Stimulated activated CD4-positive, alpha-beta T cell treated with anti-CD3 and anti-CD28 coated beads, Interleukin-2, amount 100 ng/mL, for 48 hours (primary cell): ENCODE results near the gene FSTL3.
"Not testable (repeated sequence)": the region's sequence is repeated elsewhere in the genome, so short reads cannot be mapped to it uniquely, and the experiment has no call there.

Source experiments
- DNase-seq, 2 donors: peaks; one replicate each; pipeline ENCODE4 v3.0.0-alpha.2; 2020

FSTL3 gene

DNA sequence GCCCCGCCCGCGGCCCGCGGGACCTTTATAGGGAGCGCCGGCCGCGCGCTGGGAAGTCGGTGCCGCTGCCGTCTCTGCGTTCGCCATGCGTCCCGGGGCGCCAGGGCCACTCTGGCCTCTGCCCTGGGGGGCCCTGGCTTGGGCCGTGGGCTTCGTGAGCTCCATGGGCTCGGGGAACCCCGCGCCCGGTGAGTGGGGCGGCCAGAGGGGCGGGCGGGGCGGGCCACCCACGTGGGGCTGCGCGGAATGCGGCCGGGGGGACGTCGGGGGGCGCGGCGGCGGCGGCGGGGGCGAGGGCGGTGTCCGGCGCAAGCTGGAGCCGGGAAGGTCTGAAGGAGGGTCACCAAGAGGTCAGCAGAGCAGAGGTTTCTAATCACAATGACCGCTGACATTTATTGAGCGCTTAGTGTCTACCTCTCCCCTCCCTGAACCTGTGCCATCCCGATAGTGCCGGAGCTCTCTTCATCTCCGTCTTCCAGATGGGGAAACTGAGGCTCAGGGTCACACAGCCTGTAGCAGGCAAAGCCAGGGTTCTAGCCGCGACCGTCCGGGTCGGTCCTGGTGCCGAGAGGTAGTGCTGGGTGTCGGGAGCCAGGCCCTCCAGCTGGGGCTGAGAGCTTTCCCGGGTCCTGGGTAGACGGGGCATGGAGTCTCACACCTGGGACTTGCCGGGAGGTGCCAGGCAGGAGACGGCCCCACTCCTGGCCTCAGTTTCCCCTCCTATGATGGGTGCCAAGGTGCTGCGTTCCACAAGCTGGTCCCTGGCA lies at the start of gene FSTL3:
FSTL3 (plus strand) TSS at position 54 of the 767 bp plus-strand sequence; CDS start at position 86, 32 bp downstream.
- no peak for DNase-seq

GRCh38 chr19:626566-626965 lies 49.6 kb upstream of the FSTL3 start:
- DNase-seq, result not testable (repeated sequence)

- no peak for DNase-seq
Measured at GRCh38 chr19:628168-628567, 48.0 kb upstream of the FSTL3 start.

DNA sequence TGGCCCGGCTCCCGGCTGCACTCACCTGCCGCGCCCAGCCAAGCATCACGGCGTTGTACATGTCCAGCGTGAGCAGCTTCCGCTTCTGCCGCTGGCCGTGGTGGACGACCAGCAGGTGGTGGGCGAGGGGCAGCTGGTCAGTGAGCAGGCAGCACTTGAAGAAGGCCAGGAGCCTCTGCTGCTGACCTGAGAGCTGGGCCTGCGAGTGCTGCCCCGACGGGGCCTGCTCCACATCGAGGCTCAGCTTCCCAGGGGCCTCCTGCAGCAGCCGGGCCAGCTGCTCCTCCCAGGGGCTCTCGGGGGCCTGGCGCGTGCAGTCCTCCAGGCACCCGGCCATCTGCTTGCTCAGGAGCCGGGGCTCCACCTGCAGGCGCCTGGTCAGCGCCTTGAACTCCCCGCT lies 46.7 kb upstream of the FSTL3 start:
- not testable (repeated sequence) for DNase-seq

GRCh38 chr19:629961-630714 lies 46.1 kb upstream of the FSTL3 start:
- no peak for DNase-seq

DNA sequence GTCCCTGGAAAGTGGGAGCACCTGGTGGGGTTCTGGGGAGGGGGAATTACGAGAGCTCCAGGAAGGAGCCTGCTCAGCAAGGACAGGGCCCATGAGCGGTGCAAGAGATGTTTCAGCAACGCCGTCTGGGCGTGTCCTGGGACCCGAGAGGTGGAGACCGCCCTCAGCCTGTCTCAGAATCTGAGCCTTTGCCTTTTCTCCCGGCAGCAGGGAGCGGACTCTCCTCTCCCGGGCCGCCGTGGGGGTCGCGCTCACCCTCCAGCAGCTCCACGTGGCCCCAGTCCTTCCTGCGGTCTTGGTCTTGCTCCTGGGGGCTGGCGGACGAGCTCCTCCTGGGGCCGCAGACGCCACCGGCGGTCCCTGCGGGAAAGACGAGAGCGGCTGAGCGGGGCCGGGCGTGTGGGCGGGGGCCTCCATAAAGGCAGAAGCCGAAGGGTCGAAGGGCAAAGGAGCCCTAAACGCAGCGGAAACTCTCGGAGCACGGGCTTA lies 43.6 kb upstream of the FSTL3 start:
- peak; percentile 42 to 54 for DNase-seq

GRCh38 chr19:633068-633785 lies 43.0 kb upstream of the FSTL3 start, which contains the start of gene POLRMT:
TSS of gene POLRMT (minus strand) at chr19:633537. CDS start at chr19:633512, 25 bp downstream.
- DNase-seq, result peak; percentile 94

GRCh38 chr19:633786-634639 lies 42.2 kb upstream of the FSTL3 start:
- DNase-seq, result no peak

GRCh38 chr19:634975-635652 lies 41.1 kb upstream of the FSTL3 start:
- no peak for DNase-seq

GRCh38 chr19:638906-639252 lies 37.3 kb upstream of the FSTL3 start:
- DNase-seq, result no peak

GRCh38 chr19:639253-640160 lies 36.7 kb upstream of the FSTL3 start, which contains the start of gene FGF22:
TSS of gene FGF22 (plus strand) at chr19:639879. CDS start at chr19:639926, 47 bp downstream.
- peak; percentile 95 to 96 for DNase-seq

GRCh38 chr19:640161-640558 lies 36.0 kb upstream of the FSTL3 start:
- no peak for DNase-seq

DNA sequence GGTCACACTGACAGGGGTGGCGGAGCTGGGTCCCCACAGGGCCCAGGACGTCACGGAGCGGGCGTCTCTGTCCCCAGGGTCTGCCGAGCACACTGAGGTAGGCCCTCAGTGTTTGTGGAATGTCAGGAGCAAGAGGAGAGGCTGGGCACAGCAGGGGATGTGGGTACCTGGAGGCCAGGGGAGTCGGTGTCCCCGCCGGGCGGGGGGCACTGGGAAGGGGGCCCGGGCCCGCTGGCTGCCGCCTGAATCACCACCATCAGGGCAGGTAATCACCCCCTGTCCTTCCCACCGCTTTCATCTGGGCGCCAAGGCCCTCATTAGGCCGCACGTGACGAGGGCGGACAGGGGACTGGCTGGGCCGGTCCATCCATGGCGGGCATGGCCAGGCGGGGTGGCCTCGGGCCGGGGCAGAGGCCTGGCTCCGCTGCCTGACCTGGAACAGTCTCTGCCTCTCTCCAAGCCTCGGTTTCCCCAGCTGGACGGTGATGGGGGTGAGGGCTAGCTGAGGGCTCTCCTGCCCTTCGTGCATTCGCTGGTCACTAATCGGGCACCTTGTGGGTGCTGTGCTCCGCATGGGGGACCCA lies 35.5 kb upstream of the FSTL3 start:
- no peak for DNase-seq

DNA sequence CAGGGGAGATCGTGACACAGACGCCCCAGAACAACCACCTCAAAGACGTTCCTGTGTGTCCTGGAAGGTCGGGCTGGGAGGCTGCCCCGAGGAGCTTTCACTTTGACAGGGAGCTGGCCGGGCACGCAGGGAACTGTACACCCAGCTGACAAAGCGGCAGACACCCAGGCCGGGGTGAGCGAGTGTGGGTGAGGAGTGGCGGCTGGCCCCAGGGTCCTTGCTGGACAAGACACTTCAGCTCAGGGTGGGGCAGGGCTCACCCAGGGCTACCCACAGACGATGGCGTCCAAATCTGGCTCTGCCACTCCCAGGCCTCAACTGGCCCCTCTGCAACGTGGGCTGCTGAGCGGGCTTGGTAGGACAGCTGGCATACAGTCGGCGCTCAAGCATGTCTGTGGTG lies 34.5 kb upstream of the FSTL3 start:
- DNase-seq, result no peak

DNA sequence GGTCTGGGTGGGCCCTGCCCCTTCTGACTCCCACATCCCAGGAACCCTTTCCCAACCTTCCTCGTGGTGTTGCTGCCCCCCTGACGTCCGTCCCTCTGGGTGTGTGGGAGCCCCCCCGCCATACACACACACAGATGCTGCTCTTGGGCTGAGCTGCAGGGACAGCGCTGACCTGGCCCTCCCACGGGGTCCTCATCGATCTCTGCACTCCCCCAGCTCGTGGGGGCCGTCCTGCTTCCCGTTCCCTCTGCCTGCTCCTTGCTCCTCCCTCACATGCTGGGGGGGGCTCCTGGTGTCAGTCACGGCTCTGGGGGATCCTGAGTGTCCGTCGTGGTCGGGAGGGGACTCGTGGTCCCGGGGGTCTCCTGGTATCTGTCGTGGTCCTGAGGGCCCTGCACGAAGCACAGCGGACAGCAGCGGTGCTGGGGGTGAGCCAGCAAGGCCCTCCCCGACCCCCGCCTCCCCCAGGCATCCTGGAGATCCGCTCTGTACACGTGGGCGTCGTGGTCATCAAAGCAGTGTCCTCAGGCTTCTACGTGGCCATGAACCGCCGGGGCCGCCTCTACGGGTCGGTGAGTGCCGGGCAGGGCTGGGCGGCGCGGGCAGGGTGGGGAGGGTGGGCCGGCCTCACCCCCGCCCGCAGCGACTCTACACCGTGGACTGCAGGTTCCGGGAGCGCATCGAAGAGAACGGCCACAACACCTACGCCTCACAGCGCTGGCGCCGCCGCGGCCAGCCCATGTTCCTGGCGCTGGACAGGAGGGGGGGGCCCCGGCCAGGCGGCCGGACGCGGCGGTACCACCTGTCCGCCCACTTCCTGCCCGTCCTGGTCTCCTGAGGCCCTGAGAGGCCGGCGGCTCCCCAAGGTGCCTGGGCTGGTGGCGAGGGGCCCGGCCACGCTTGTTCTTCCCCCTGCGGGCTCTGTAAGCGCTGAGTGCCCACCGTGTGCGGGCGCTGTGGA lies 33.1 kb upstream of the FSTL3 start:
- no peak for DNase-seq

- DNase-seq, result no peak
Measured at GRCh38 chr19:643736-644135, 32.5 kb upstream of the FSTL3 start.

GRCh38 chr19:644363-644762 lies 31.8 kb upstream of the FSTL3 start:
- DNase-seq, result no peak

DNA sequence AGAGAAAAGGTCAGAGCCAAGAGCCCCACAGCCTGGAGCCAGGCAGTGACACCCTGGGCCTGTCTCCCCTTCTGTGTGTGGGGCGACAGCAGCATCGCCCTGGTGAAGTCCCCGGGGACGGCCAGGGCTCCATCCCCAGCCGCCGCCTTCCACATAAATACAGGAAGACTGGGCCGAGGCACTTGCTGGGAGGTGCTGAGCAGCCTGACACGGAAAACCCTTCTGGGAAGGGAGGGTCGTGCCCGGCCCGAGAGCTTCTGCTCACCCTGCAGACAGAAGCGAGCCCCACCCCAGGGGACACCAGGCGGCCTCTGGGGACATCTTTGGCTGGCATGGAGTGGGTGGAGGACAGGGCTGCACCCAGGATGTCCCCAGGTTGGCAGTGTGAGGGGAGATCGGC lies 31.4 kb upstream of the FSTL3 start:
- no peak for DNase-seq
